CD4-positive, alpha-beta T cell treated with Interferon gamma for 1 hour (primary cell): Measurements from ENCODE around the gene RND1.
"Not testable (repeated sequence)": the region's sequence is repeated elsewhere in the genome, so short reads cannot be mapped to it uniquely, and the experiment has no call there.

ENCODE experiments used
- DNase-seq: peaks from one replicate; pipeline ENCODE4 v3.0.0-alpha.2; 2020

Gene RND1

GRCh38 chr12:48865281-48866051 lies at the start of gene RND1:
Gene RND1, minus strand, starts transcription at chr12:48865870. Its CDS starts 103 bp downstream, at chr12:48865767.
- DNase-seq, result peak; percentile 86

GRCh38 chr12:48910196-48910595 lies 44.5 kb upstream of the RND1 start:
- DNase-seq, result no peak

- not testable (repeated sequence) for DNase-seq
Observed at GRCh38 chr12:48909698-48910097, 44.0 kb upstream of the RND1 start.

GRCh38 chr12:48907245-48907644 lies 41.6 kb upstream of the RND1 start:
- no peak for DNase-seq

DNA sequence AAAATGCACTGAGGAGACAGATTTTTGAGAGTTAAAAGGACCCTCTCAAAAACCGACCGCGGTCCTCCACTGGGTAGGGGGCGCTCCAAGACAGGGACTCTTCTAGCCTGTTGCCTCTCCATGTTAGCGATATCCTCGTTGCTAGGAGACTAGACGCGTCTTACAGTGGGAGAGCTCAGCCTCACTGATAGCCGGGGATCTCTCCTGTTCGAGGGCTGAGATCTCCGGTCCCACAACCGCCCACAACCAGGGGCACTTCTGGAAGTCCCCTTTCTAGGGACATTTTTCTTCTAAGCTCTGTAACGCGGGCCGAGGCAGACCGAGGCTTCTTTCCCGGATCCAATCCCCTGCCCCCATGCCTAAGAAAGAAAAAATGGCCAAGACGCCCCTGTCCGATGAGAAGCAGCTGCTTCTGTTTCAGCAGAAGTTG lies 38.3 kb upstream of the RND1 start:
- DNase-seq, result peak; percentile 84

GRCh38 chr12:48903363-48903981 lies 37.8 kb upstream of the RND1 start:
- no peak for DNase-seq

DNA sequence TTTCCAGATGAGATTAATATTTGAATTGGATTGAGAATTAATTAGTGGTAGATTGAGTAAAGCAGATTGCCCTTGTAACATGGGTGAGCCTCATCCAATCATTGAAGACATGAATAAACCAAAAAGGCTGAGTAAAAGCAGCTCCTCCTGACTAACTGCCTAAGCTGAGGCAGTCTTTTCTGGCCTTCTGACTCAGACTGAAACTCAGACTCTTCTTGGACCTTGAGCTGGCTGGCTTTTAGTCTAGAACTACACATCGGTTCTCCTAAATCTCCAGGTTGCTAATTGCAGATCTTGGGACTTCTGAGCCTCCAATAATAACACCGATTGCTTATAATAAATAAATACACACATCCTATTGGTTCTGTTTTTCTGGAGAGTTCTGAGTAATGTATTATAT lies 35.6 kb upstream of the RND1 start:
- no peak for DNase-seq

GRCh38 chr12:48899651-48900050 lies 34.0 kb upstream of the RND1 start:
- DNase-seq, result no peak

DNA sequence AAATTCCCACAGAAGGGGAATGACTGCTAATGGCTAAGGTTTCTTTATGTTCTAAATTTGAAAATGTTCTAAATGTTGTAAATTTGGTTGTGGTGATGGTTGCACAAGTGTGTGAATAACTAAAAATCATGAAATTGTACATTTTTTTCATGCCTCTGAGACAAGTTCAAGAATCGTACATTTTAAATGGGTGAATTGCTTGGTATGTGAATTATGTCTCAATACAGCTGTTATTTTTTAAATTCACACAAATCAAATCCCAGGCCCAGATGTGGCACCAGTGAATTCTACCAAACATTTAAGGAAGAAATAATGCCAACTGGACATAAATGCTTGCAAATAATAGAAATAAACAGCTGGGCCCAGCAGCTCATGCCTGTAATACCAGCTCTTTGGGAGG lies 28.6 kb upstream of the RND1 start:
- no peak for DNase-seq

GRCh38 chr12:48890657-48891418 lies 25.2 kb upstream of the RND1 start:
- peak; percentile 64 for DNase-seq

DNA sequence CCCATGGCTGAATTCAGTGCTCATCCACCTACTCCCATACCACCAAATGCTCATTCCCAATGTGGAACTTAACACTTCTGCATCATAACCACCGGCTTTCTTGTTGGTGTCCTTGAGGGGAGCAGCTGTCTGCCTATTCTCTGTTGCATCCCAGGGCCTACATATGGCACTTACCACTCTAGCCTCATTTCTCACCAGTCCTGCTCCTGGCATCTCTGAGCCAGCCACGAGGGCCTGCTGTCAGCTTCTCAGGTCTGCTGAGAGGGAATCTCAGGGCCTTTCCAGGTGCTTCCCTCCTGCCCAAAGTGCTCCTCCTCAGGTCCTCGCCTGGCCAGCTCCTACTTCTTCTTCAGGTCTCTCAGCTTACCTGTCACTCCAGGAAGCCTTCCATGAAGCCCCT lies 24.0 kb upstream of the RND1 start:
- DNase-seq, result no peak

GRCh38 chr12:48883305-48884161 lies 17.9 kb upstream of the RND1 start:
- no peak for DNase-seq

DNA sequence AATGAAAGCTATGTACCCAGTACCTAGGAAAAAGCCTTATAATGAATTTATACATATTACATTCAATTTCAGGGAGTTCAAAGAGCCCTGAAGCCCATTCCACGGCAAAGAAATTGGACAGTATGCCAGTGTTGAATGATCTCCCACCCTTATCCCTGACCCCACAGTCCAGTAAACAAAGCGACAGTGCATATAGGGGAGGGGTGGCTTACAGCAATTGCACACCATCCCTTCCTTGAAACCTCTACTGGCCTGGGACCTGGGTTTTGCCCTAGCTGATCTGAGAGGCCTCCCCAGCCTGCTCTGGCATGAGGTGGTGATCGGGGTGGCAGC lies 17.3 kb upstream of the RND1 start:
- DNase-seq, result no peak

DNA sequence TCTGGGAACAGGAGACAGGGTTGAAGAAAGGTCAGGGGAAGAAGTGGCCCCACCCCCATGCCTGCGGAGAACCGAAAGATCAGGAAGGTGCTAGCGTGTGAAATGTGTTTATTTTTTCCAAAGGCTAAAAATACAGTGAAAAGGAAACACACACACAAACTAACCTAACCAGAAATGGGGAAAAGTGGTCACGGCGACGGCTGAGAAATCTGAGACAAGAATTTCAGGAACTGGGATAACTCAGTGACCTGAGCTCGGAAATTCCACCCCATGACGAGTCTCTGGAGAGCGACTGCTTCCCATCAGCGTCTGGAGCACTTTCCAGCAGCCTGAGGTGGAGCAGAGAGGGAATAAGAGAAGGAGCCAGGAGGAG lies 16.6 kb upstream of the RND1 start:
- DNase-seq, result no peak

DNA sequence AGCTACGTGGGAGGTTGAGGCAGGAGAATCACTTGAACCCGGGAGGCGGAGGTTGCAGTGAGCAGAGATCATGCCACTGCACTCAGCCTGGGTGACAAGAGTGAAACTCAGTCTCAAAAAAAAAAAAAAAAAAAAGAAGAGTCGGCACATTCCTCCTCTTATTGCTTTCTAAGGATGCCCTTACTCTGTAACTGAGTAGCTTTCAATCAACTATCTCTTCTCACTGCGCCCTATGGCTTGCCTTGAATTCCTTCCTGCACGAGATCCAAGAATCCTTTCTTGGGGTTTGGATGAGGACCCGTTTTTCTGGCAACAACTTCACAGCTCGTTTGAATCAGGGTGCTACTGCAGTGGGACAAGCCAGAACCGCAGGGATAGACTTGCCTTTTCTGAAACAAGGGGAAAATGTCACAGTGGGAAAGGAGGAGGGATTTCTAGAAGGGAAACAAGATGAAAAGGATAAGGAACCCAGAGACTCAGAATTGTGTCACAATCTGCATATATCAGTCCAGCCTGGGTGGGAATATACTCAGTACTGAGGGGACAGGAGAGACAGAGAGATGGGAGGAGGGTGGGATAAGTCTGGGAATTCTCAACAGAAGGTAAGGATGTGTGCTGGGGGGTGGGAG lies 16.1 kb upstream of the RND1 start:
- no peak for DNase-seq

- DNase-seq, result no peak
Observed at GRCh38 chr12:48880647-48881046, 15.0 kb upstream of the RND1 start.

DNA sequence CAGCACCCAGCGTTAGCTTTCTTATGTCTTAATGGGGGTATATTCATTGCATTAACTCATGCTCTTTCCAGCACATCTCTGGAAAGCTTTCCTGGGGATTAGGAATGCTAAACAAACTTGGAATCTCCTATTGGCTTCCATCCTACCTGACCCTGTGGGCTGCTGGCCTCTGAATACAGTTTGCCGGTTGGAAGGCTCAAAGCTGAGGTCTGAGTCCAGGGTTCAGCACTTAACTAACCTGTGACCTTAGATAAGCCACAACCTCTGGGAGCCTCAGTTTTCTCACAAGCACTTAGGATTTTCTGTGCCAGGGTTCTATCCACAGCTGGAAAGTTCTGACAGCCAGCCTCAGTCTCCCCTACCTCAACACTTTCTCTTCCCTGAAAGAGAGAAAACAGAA lies 12.9 kb upstream of the RND1 start:
- no peak for DNase-seq

- DNase-seq, result no peak
Observed at GRCh38 chr12:48875944-48876515, 10.4 kb upstream of the RND1 start.

DNA sequence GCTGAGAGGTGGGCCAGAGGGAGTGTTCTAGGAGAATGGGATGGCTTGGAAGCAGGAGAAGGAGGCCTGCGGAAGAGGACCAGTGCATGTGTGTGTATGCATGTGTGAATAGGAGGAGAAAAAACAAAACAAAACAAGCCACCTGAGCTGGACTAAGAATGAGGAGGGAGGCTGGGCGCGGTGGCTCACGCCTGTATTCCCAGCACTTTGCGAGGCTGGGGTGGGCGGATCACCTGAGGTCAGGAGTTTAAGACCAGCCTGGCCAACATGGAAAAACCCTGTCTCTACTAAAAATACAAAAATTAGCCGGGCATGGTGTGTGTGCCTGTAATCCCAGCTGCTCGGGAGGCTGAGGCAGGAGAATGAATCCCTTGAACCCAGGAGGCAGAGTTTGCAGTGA lies 7.9 kb upstream of the RND1 start:
- DNase-seq, result not testable (repeated sequence)

GRCh38 chr12:48873096-48873495 lies 7.4 kb upstream of the RND1 start:
- DNase-seq, result no peak

DNA sequence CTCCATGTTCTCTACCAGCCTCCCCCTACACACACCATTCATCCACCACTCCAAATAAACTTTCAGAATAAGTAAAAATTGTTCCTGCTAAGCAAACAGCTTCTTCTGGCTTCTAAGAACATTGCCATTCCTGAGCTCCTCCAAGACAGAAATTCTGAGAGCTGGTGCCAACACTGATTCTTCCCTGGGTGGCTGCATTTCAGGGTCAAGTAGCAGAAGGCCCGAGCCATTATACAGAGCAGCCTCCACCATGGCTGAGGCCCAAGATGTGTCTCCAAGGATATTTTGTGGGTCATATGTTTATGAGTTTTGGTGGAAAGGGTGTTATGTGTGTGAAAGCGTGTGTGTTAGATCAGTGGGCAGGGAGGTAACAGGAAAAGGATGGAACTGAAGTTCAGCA lies 3.5 kb upstream of the RND1 start:
- DNase-seq, result no peak

DNA sequence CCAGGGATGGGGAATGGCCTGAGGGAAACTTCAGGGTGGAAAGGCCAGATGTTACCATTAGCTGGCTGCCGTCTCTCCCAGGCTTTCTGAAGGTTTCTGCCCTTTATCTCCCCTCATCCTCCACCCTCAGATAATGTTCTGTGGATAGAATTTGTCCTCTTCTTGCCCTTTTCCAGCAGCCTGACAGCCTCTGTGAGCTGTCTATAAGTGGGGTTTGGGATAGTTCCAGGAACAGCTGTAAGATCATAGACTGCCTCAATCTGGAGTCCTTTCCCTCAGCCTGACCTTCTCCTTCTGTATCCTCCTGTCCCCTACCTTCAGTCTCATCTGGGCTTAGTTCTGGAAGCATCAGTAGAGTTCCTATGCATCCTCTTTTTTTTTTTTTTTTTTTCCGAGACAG lies 2.8 kb upstream of the RND1 start:
- no peak for DNase-seq
